ENCODE results near the gene KAZN. TPM values are rescaled to one million over a fixed set of nuclear protein-coding genes. Genes with fewer than 3 reads are reported as not detected.

Gene KAZN
- total RNA-seq, 1 donor from 2014 or later, result 10.2 TPM

GRCh38 chr1:14742181-14742980 lies 143.9 kb downstream of the KAZN start:
- DNase-seq (ENCODE audit: low spot score), result no peak

- DNase-seq (ENCODE audit: low spot score), result no peak
Measured at GRCh38 chr1:14743368-14743767, 144.9 kb downstream of the KAZN start.

- DNase-seq (ENCODE audit: low spot score), result no peak
Measured at GRCh38 chr1:14745001-14745720, 146.7 kb downstream of the KAZN start.

- DNase-seq (ENCODE audit: low spot score), result no peak
Measured at GRCh38 chr1:14745789-14746188, 147.3 kb downstream of the KAZN start.

GRCh38 chr1:14746393-14746792 lies 147.9 kb downstream of the KAZN start:
- DNase-seq (ENCODE audit: low spot score), result no peak

- DNase-seq (ENCODE audit: low spot score), result no peak
Measured at GRCh38 chr1:14748151-14748550, 149.7 kb downstream of the KAZN start.

GRCh38 chr1:14748977-14749376 lies 150.5 kb downstream of the KAZN start:
- DNase-seq (ENCODE audit: low spot score), result no peak

GRCh38 chr1:14750490-14750889 lies 152.0 kb downstream of the KAZN start:
- no peak for DNase-seq (ENCODE audit: low spot score)

GRCh38 chr1:14755518-14756252 lies 157.2 kb downstream of the KAZN start:
- DNase-seq (ENCODE audit: low spot score), result no peak

- no peak for DNase-seq (ENCODE audit: low spot score)
Measured at GRCh38 chr1:14756589-14757285, 158.3 kb downstream of the KAZN start.

GRCh38 chr1:14757286-14757625 lies 158.8 kb downstream of the KAZN start:
- DNase-seq (ENCODE audit: low spot score), result no peak

GRCh38 chr1:14759042-14759818 lies 160.7 kb downstream of the KAZN start:
- DNase-seq (ENCODE audit: low spot score), result no peak

GRCh38 chr1:14759843-14760242 lies 161.4 kb downstream of the KAZN start:
- no peak for DNase-seq (ENCODE audit: low spot score)

GRCh38 chr1:14760780-14761179 lies 162.3 kb downstream of the KAZN start:
- no peak for DNase-seq (ENCODE audit: low spot score)

- DNase-seq (ENCODE audit: low spot score), result no peak
Measured at GRCh38 chr1:14761291-14762153, 163.0 kb downstream of the KAZN start.

- DNase-seq (ENCODE audit: low spot score), result no peak
Measured at GRCh38 chr1:14763977-14764376, 165.5 kb downstream of the KAZN start.

- peak; percentile 80 for DNase-seq (ENCODE audit: low spot score)
Measured at GRCh38 chr1:14765773-14766172, 167.3 kb downstream of the KAZN start.

- DNase-seq (ENCODE audit: low spot score), result no peak
Measured at GRCh38 chr1:14767075-14767474, 168.6 kb downstream of the KAZN start.

GRCh38 chr1:14768582-14769304 lies 170.3 kb downstream of the KAZN start:
- DNase-seq (ENCODE audit: low spot score), result peak; percentile 40

Data from mucosa of gallbladder (tissue), 1 donor.